HG03159 (cell line): ENCODE data around the gene DCAF8.

ENCODE experiments used
- ATAC-seq: cut with Tn5 transposase; IDR thresholded peaks from one replicate; pipeline ENCODE4 v1.9.1; 2021; ENCODE audit warnings: mild to moderate bottlenecking, moderate library complexity; ENCODE audit not compliant: unreplicated experiment

The DCAF8 gene

GRCh38 chr1:160264795-160265307 is 2.5 kb upstream of the DCAF8 start:
- no peak for ATAC-seq

GRCh38 chr1:160261556-160261892 is 825 bp downstream of the DCAF8 start:
- peak; percentile 27 for ATAC-seq

GRCh38 chr1:160260406-160261382 is 1.7 kb downstream of the DCAF8 start:
- ATAC-seq = no peak

GRCh38 chr1:160258177-160258798 is 4.1 kb downstream of the DCAF8 start:
- ATAC-seq = no peak

GRCh38 chr1:160257411-160258015 is 4.8 kb downstream of the DCAF8 start:
- no peak for ATAC-seq

- ATAC-seq = no peak
Measured at GRCh38 chr1:160256396-160257046, 5.8 kb downstream of the DCAF8 start.

GRCh38 chr1:160255781-160256300 is 6.5 kb downstream of the DCAF8 start:
- ATAC-seq = no peak

GRCh38 chr1:160251687-160252526 is 10.4 kb downstream of the DCAF8 start:
- ATAC-seq = no peak

- ATAC-seq = no peak
Measured at GRCh38 chr1:160251011-160251410, 11.3 kb downstream of the DCAF8 start.

- no peak for ATAC-seq
Measured at GRCh38 chr1:160247053-160247452, 15.3 kb downstream of the DCAF8 start.

- no peak for ATAC-seq
Measured at GRCh38 chr1:160245434-160245833, 16.9 kb downstream of the DCAF8 start.

- ATAC-seq = no peak
Measured at GRCh38 chr1:160244209-160244608, 18.1 kb downstream of the DCAF8 start.

- ATAC-seq = no peak
Measured at GRCh38 chr1:160243767-160244166, 18.6 kb downstream of the DCAF8 start.

- no peak for ATAC-seq
Measured at GRCh38 chr1:160239582-160240299, 22.6 kb downstream of the DCAF8 start.

GRCh38 chr1:160238408-160238807 is 23.9 kb downstream of the DCAF8 start:
- no peak for ATAC-seq

- no peak for ATAC-seq
Measured at GRCh38 chr1:160237558-160237957, 24.8 kb downstream of the DCAF8 start.

- ATAC-seq = no peak
Measured at GRCh38 chr1:160236806-160237205, 25.5 kb downstream of the DCAF8 start.

- ATAC-seq = no peak
Measured at GRCh38 chr1:160232911-160233310, 29.4 kb downstream of the DCAF8 start.

- ATAC-seq = no peak
Measured at GRCh38 chr1:160228431-160228830, 33.9 kb downstream of the DCAF8 start.
